Lower leg skin (tissue), 4 donors: ENCODE measurements around the gene ANAPC2. TPM values are rescaled to one million over a fixed set of nuclear protein-coding genes. Genes with fewer than 3 reads are reported as not detected.

Experiments
- DNase-seq, 2 donors: peaks; one replicate each; pipeline ENCODE4 v3.0.0-alpha.2; 2019; ENCODE audit warnings: low spot score in 2 of 2
- H3K4me3 ChIP-seq: fragments of 200-600 bp; sonication (generic); 2 replicates; pipeline ENCODE4 v1.5.1; 2017; ENCODE audit warnings: mild to moderate bottlenecking, low read depth; ENCODE audit not compliant: poor library complexity, severe bottlenecking
- CTCF ChIP-seq, 3 donors: fragments of 450-650 bp; IDR thresholded peaks; one replicate each; pipeline ENCODE4 v1.5.1; 2016; ENCODE audit warnings: antibody characterized with exemption in 3 of 3, mild to moderate bottlenecking in 3 of 3, moderate library complexity in 2 of 3
- POLR2A ChIP-seq, 2 donors: fragments of 450-650 bp; IDR thresholded peaks; one replicate each; pipeline ENCODE4 v1.6.1; 2016 to 2017; ENCODE audit warnings: antibody characterized with exemption in 2 of 2, mild to moderate bottlenecking in 1 of 2, moderate library complexity in 1 of 2
- WGBS, 2 donors: methylation state at CpG; one replicate each; pipeline ENCODE4 v1.1.5; 2018; 5-methylcytosine and 5-hydroxymethylcytosine counted together
- intact Hi-C: fragments of 100-400 bp; cut with DNase I; formaldehyde crosslinking; loops from one replicate; pipeline ENCODE4 v1.15.0; 2023; ENCODE audit warnings: low total_unique reads
- total RNA-seq, 4 donors: library from RNA; depleted of rRNA; stranded (reverse); fragments of >200 nt; gene quantifications; one replicate each; pipeline ENCODE4 v1.1.0, GENCODE V29; 2016

The ANAPC2 gene
- total RNA-seq, 4 donors from 2014 or later = 26.2 to 69.3 (median 30.5) TPM

GRCh38 chr9:137219757-137220316 lies 31.5 kb upstream of the ANAPC2 start:
- no peak for DNase-seq
- WGBS, 2 donors = 76 to 85% methylated on average over 3 to 10 of the region's 10 CpGs
- no peak for TF ChIP-seq CTCF (IDR thresholded peaks at IDR 0.05)
- TF ChIP-seq POLR2A (IDR thresholded peaks at IDR 0.05) = no peak
- intact Hi-C loops = no loop called here
- H3K4me3 ChIP-seq = no peak overlapping the region

GRCh38 chr9:137218754-137219271 lies 30.5 kb upstream of the ANAPC2 start:
- H3K4me3 ChIP-seq = no peak overlapping the region
- DNase-seq = no peak
- intact Hi-C loops = no loop called here
- 79 to 85% methylated on average over 12 of the region's 12 CpGs for WGBS, 2 donors
- TF ChIP-seq POLR2A (IDR thresholded peaks at IDR 0.05) (no peak), CTCF (IDR thresholded peaks at IDR 0.05) (no peak)

- TF ChIP-seq POLR2A (IDR thresholded peaks at IDR 0.05) (no peak), CTCF (IDR thresholded peaks at IDR 0.05) (no peak)
- intact Hi-C loops = no loop called here
- WGBS, 2 donors = 63 to 72% methylated on average over 19 to 20 of the region's 30 CpGs
- DNase-seq = no peak
- no peak overlapping the region for H3K4me3 ChIP-seq
Measured at GRCh38 chr9:137218212-137218753, 29.9 kb upstream of the ANAPC2 start.

GRCh38 chr9:137217276-137218211 lies 29.2 kb upstream of the ANAPC2 start:
- TF ChIP-seq CTCF (IDR thresholded peaks at IDR 0.05) (no peak), POLR2A (IDR thresholded peaks at IDR 0.05) (no peak)
- intact Hi-C loops = no loop called here
- peak; percentile 76 to 94 for DNase-seq
- H3K4me3 ChIP-seq = peak overlapping the region; percentile 25
- WGBS, 2 donors = 25 to 44% methylated on average over 23 to 31 of the region's 36 CpGs

- 90 to 92% methylated on average over 19 to 29 of the region's 30 CpGs for WGBS, 2 donors
- no peak overlapping the region for H3K4me3 ChIP-seq
- no peak for DNase-seq
- intact Hi-C loops = no loop called here
- no peak for TF ChIP-seq CTCF (IDR thresholded peaks at IDR 0.05)
- no peak for TF ChIP-seq POLR2A (IDR thresholded peaks at IDR 0.05)
Measured at GRCh38 chr9:137216188-137216965, 28.0 kb upstream of the ANAPC2 start.
